Lower lobe of right lung (tissue), 2 donors: ENCODE measurements around the gene JARID2. TPM values are rescaled to one million over a fixed set of nuclear protein-coding genes. Genes with fewer than 3 reads are reported as not detected.
"Not testable (repeated sequence)": the region's sequence is repeated elsewhere in the genome, so short reads cannot be mapped to it uniquely, and the experiment has no call there.

Source experiments
- ATAC-seq, 2 donors: fragments of 200-7000 bp; cut with Tn5 transposase; one replicate each; pipeline ENCODE4 v1.9.1; 2020 to 2022; ENCODE audit warnings: mild to moderate bottlenecking in 2 of 2, moderate library complexity in 2 of 2
- DNase-seq: peaks from one replicate; pipeline ENCODE4 v3.0.0-alpha.2; 2020
- H3K27ac ChIP-seq: fragments of 200-600 bp; one replicate; pipeline ENCODE4 v1.8.0; 2022
- H3K27me3 ChIP-seq: fragments of 200-600 bp; one replicate; pipeline ENCODE4 v1.8.0; 2022; ENCODE audit warnings: low read depth
- H3K36me3 ChIP-seq: fragments of 200-600 bp; one replicate; pipeline ENCODE4 v1.8.0; 2022; ENCODE audit warnings: mild to moderate bottlenecking
- H3K4me1 ChIP-seq: fragments of 200-600 bp; one replicate; pipeline ENCODE4 v1.8.0; 2022
- H3K4me3 ChIP-seq: fragments of 200-600 bp; one replicate; pipeline ENCODE4 v1.8.0; 2022; ENCODE audit warnings: mild to moderate bottlenecking
- H3K9me3 ChIP-seq: fragments of 200-600 bp; one replicate; pipeline ENCODE4 v1.8.0; 2022
- CTCF ChIP-seq: fragments of 200-600 bp; IDR thresholded peaks from one replicate; pipeline ENCODE4 v1.8.0; 2022; ENCODE audit warnings: antibody characterized with exemption, mild to moderate bottlenecking
- intact Hi-C: fragments of 100-400 bp; cut with DNase I; formaldehyde crosslinking; loops from one replicate; pipeline ENCODE4 v1.11.0; 2022
- total RNA-seq: library from RNA; stranded (reverse); fragmentation: NEBNext Ultra II Directional; extraction: Animal tissue kit (Norgen Biotek cat#: 25700); gene quantifications from one replicate; pipeline ENCODE4 v1.2.1, GENCODE V29; 2021
- donor health status: DM: no; HTN: yes; CAD: no; lungs with severe emphysema.

Gene JARID2
- total RNA-seq, 1 donor from 2014 or later = 16.0 TPM

- DNase-seq (no peak), ATAC-seq (no peak)
- H3K27ac ChIP-seq = no peak overlapping the region
- H3K4me3 ChIP-seq = no peak overlapping the region
- no peaks in the 10 kb centered on the region for H3K9me3 ChIP-seq
- no peaks in the 10 kb centered on the region for H3K36me3 ChIP-seq
- peaks cover 24% of the 10 kb centered on the region for H3K4me1 ChIP-seq
- no peak for TF ChIP-seq CTCF
- H3K27me3 ChIP-seq = no peaks in the 10 kb centered on the region
- intact Hi-C loops = no loop called here
Observed at GRCh38 chr6:15288856-15289255, 43.0 kb downstream of the JARID2 start.

- H3K4me1 ChIP-seq = peaks cover 26% of the 10 kb centered on the region
- H3K4me3 ChIP-seq, intact Hi-C loops, H3K36me3 ChIP-seq, H3K27ac ChIP-seq, H3K27me3 ChIP-seq, H3K9me3 ChIP-seq, DNase-seq: not testable (repeated sequence)
- peak in 1 of 2 donors; percentile 11 for ATAC-seq
Observed at GRCh38 chr6:15289456-15289855, 43.6 kb downstream of the JARID2 start.

GRCh38 chr6:15290067-15290680 lies 44.3 kb downstream of the JARID2 start:
- H3K4me1 ChIP-seq = peaks cover 19% of the 10 kb centered on the region
- no peak overlapping the region for H3K27ac ChIP-seq

GRCh38 chr6:15290962-15291704 lies 45.3 kb downstream of the JARID2 start:
- Histone ChIP-seq H3K36me3 (no peaks in the 10 kb centered on the region), H3K4me3 (no peak overlapping the region), H3K4me1 (peaks cover 18% of the 10 kb centered on the region), H3K27ac (no peak overlapping the region), H3K27me3 (no peaks in the 10 kb centered on the region), H3K9me3 (no peaks in the 10 kb centered on the region)
- no peak for DNase-seq
- intact Hi-C loops = no loop called here
- ATAC-seq = no peak
- no peak for TF ChIP-seq CTCF

More at GRCh38 chr6:15290067-15290680, 44.3 kb downstream of the JARID2 start:
- DNase-seq (no peak), ATAC-seq (no peak)
- H3K9me3 ChIP-seq = no peaks in the 10 kb centered on the region
- H3K4me3 ChIP-seq = no peak overlapping the region
- H3K36me3 ChIP-seq = no peaks in the 10 kb centered on the region
- TF ChIP-seq CTCF = no peak
- intact Hi-C loops = no loop called here
- H3K27me3 ChIP-seq = no peaks in the 10 kb centered on the region

- Histone ChIP-seq H3K27me3 (no peaks in the 10 kb centered on the region), H3K4me1 (peaks cover 31% of the 10 kb centered on the region), H3K4me3 (no peak overlapping the region), H3K36me3 (no peaks in the 10 kb centered on the region), H3K27ac (no peak overlapping the region), H3K9me3 (no peaks in the 10 kb centered on the region)
- DNase-seq = no peak
- no peak for TF ChIP-seq CTCF
- intact Hi-C loops = no loop called here
- no peak for ATAC-seq
Observed at GRCh38 chr6:15292721-15293302, 46.9 kb downstream of the JARID2 start.

GRCh38 chr6:15293674-15294073 lies 47.8 kb downstream of the JARID2 start:
- H3K27me3 ChIP-seq = no peaks in the 10 kb centered on the region
- ATAC-seq = no peak
- no peak for TF ChIP-seq CTCF
- no peaks in the 10 kb centered on the region for H3K9me3 ChIP-seq
- DNase-seq = no peak
- H3K4me1 ChIP-seq = peaks cover 40% of the 10 kb centered on the region
- H3K27ac ChIP-seq = no peak overlapping the region
- H3K4me3 ChIP-seq = no peak overlapping the region
- intact Hi-C loops = no loop called here
- no peaks in the 10 kb centered on the region for H3K36me3 ChIP-seq
